Measurements from ENCODE around the gene NMB.
A peak's percentile ranks its signal among the peaks of the same experiment; 100 is the strongest.
"Not testable (repeated sequence)": the region's sequence is repeated elsewhere in the genome, so short reads cannot be mapped to it uniquely, and the experiment has no call there.

The NMB gene

GRCh38 chr15:84645496-84645895, 12.5 kb downstream of the NMB start:
- no peak overlapping the region for H3K4me3 ChIP-seq (ENCODE audit: low read length)
- H3K79me2 ChIP-seq (ENCODE audit: low read length), result no peaks in the 10 kb centered on the region
- no peak overlapping the region for H3K4me2 ChIP-seq (ENCODE audit: low read length)
- H3K4me1 ChIP-seq (ENCODE audit: low read length), result no peaks in the 10 kb centered on the region
- TF ChIP-seq EZH2phosphoT487 (IDR thresholded peaks at IDR 0.05; ENCODE audit: low read depth) (no peak), CTCF (IDR thresholded peaks at IDR 0.05; ENCODE audit: low read depth, low read length) (no peak)
- no peaks in the 10 kb centered on the region for H4K20me1 ChIP-seq (ENCODE audit: insufficient read depth, low read length)
- no peak overlapping the region for H2AFZ ChIP-seq (ENCODE audit: low read depth, low read length)
- H3K36me3 ChIP-seq (replicated peaks; ENCODE audit: low read depth, low read length), result peaks cover 69% of the 10 kb centered on the region
- H3K9me3 ChIP-seq (ENCODE audit: insufficient read depth, low read length), result no peaks in the 10 kb centered on the region
- no peaks in the 10 kb centered on the region for H3K27me3 ChIP-seq (ENCODE audit: low read depth, low read length)
- H3K27ac ChIP-seq (ENCODE audit: low read length), result no peak overlapping the region
- H3K9ac ChIP-seq (ENCODE audit: low read length), result no peak overlapping the region

GRCh38 chr15:84643838-84644237, 14.2 kb downstream of the NMB start:
- H3K27me3 ChIP-seq (ENCODE audit: low read depth, low read length), result no peaks in the 10 kb centered on the region
- H3K9ac ChIP-seq (ENCODE audit: low read length), result no peak overlapping the region

GRCh38 chr15:84642640-84643039, 15.4 kb downstream of the NMB start:
- H3K9ac ChIP-seq (ENCODE audit: low read length); H3K79me2 ChIP-seq (ENCODE audit: low read length); H3K27me3 ChIP-seq (ENCODE audit: low read depth, low read length); H2AFZ ChIP-seq (ENCODE audit: low read depth, low read length); H4K20me1 ChIP-seq (ENCODE audit: insufficient read depth, low read length); H3K4me3 ChIP-seq (ENCODE audit: low read length); H3K4me2 ChIP-seq (ENCODE audit: low read length); H3K27ac ChIP-seq (ENCODE audit: low read length); H3K9me3 ChIP-seq (ENCODE audit: insufficient read depth, low read length); H3K4me1 ChIP-seq (ENCODE audit: low read length): not testable (repeated sequence)
- H3K36me3 ChIP-seq (replicated peaks; ENCODE audit: low read depth, low read length), result peaks cover 64% of the 10 kb centered on the region

More at GRCh38 chr15:84643838-84644237, 14.2 kb downstream of the NMB start:
- TF ChIP-seq CTCF (IDR thresholded peaks at IDR 0.05; ENCODE audit: low read depth, low read length) (no peak), EZH2phosphoT487 (IDR thresholded peaks at IDR 0.05; ENCODE audit: low read depth) (no peak)
- Histone ChIP-seq H2AFZ (ENCODE audit: low read depth, low read length) (no peak overlapping the region), H3K4me3 (ENCODE audit: low read length) (no peak overlapping the region), H3K9me3 (ENCODE audit: insufficient read depth, low read length) (no peaks in the 10 kb centered on the region), H3K79me2 (ENCODE audit: low read length) (no peaks in the 10 kb centered on the region), H3K36me3 (replicated peaks; ENCODE audit: low read depth, low read length) (peaks cover 71% of the 10 kb centered on the region), H3K4me1 (ENCODE audit: low read length) (no peaks in the 10 kb centered on the region), H3K27ac (ENCODE audit: low read length) (no peak overlapping the region), H3K4me2 (ENCODE audit: low read length) (no peak overlapping the region), H4K20me1 (ENCODE audit: insufficient read depth, low read length) (no peaks in the 10 kb centered on the region)

- H3K79me2 ChIP-seq (ENCODE audit: low read length); H3K9me3 ChIP-seq (ENCODE audit: insufficient read depth, low read length); H3K27me3 ChIP-seq (ENCODE audit: low read depth, low read length); H3K27ac ChIP-seq (ENCODE audit: low read length); H4K20me1 ChIP-seq (ENCODE audit: insufficient read depth, low read length); H3K4me2 ChIP-seq (ENCODE audit: low read length); H2AFZ ChIP-seq (ENCODE audit: low read depth, low read length); H3K4me1 ChIP-seq (ENCODE audit: low read length); H3K9ac ChIP-seq (ENCODE audit: low read length); H3K4me3 ChIP-seq (ENCODE audit: low read length): not testable (repeated sequence)
- peaks cover 62% of the 10 kb centered on the region for H3K36me3 ChIP-seq (replicated peaks; ENCODE audit: low read depth, low read length)
These were observed 16.1 kb downstream of the NMB start for GRCh38 chr15:84641871-84642270.

- H3K9me3 ChIP-seq (ENCODE audit: insufficient read depth, low read length), result no peaks in the 10 kb centered on the region
- H3K36me3 ChIP-seq (replicated peaks; ENCODE audit: low read depth, low read length), result peaks cover 45% of the 10 kb centered on the region
- H3K79me2 ChIP-seq (ENCODE audit: low read length), result no peaks in the 10 kb centered on the region; the same call in 1 of the 2 replicates
- H3K4me1 ChIP-seq (ENCODE audit: low read length), result peaks cover 4% of the 10 kb centered on the region; the same call in 1 of the 2 replicates
- H2AFZ ChIP-seq (ENCODE audit: low read depth, low read length), result no peak overlapping the region
- 0 out of 2 replicates have a peak, but pooled peaks cover 6% of the 10 kb centered on the region for H4K20me1 ChIP-seq (ENCODE audit: insufficient read depth, low read length)
- H3K9ac ChIP-seq (ENCODE audit: low read length), result no peak overlapping the region
- TF ChIP-seq CTCF (IDR thresholded peaks at IDR 0.05; ENCODE audit: low read depth, low read length), result peak; percentile 36
- TF ChIP-seq EZH2phosphoT487 (IDR thresholded peaks at IDR 0.05; ENCODE audit: low read depth), result no peak
- no peak overlapping the region for H3K27ac ChIP-seq (ENCODE audit: low read length)
- no peak overlapping the region for H3K4me3 ChIP-seq (ENCODE audit: low read length)
- H3K4me2 ChIP-seq (ENCODE audit: low read length), result no peak overlapping the region
- no peaks in the 10 kb centered on the region for H3K27me3 ChIP-seq (ENCODE audit: low read depth, low read length)
These were observed 19.9 kb downstream of the NMB start for GRCh38 chr15:84638103-84638502.

Data from OCI-LY3 (cell line).